Nephron (organoid): ENCODE data around the gene PKMYT1.

ENCODE experiments used
- H3K27ac Mint-ChIP-seq, 3 experiments: 2 replicates each; pipeline ENCODE4 v1.8.0; 2020; ENCODE audit warnings: mixed read lengths in 3 of 3, mild to moderate bottlenecking in 2 of 3, moderate library complexity in 1 of 3
- H3K27me3 Mint-ChIP-seq: 2 replicates; pipeline ENCODE4 v1.8.0; 2021; ENCODE audit warnings: low read depth, mild to moderate bottlenecking, moderate library complexity, mixed read lengths
- H3K36me3 Mint-ChIP-seq: 2 replicates; pipeline ENCODE4 v1.8.0; 2020; ENCODE audit warnings: low read depth, mixed read lengths
- H3K4me1 Mint-ChIP-seq: 2 replicates; pipeline ENCODE4 v1.8.0; 2020; ENCODE audit warnings: mixed read lengths
- H3K4me3 Mint-ChIP-seq, 3 experiments: 2 replicates each; pipeline ENCODE4 v1.8.0; 2020; ENCODE audit warnings: mild to moderate bottlenecking in 3 of 3, mixed read lengths in 3 of 3, moderate library complexity in 2 of 3
- H3K9me3 Mint-ChIP-seq: 2 replicates; pipeline ENCODE4 v1.8.0; 2020; ENCODE audit warnings: mixed read lengths
- TF ChIP-seq, protein P1 (sequence below), 3 experiments: fragments of 200-600 bp; sonication (generic); IDR thresholded peaks; one replicate each; pipeline ENCODE4 v1.5.0; 2021; ENCODE audit warnings: antibody characterized with exemption in 3 of 3; ENCODE audit not compliant: unreplicated experiment in 3 of 3

Gene PKMYT1

DNA sequence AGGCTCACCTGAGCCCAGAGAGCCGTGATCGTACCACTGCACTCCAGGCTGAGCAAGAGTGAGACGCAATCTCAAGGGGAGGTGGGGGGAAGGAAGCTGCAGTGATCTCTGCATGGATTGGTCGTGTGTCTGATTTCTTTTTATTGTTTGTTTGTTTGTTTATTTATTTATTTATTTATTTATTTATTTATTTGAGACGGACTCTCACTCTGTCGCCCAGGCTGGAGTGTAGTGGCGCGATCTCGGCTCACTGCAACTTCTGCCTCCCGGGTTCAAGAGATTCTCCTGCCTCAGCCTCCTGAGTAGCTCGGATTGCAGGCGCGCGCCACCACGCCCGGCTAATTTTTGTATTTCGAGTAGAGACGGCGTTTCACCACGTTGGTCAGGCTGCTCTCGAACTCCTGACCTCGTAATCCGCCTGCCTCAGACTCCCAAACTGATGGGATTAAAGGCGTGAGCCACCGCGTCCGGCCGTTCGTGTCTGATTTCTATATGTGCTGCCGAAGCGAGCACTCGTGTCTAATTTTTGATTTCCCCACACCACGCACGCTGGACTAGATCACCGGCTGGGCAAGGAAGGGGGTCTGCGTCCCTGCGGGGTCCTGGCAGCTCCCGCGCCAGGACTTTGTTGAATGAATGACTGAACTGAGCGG, 39.5 kb upstream of the PKMYT1 start:
- TF ChIP-seq, protein P1, sequence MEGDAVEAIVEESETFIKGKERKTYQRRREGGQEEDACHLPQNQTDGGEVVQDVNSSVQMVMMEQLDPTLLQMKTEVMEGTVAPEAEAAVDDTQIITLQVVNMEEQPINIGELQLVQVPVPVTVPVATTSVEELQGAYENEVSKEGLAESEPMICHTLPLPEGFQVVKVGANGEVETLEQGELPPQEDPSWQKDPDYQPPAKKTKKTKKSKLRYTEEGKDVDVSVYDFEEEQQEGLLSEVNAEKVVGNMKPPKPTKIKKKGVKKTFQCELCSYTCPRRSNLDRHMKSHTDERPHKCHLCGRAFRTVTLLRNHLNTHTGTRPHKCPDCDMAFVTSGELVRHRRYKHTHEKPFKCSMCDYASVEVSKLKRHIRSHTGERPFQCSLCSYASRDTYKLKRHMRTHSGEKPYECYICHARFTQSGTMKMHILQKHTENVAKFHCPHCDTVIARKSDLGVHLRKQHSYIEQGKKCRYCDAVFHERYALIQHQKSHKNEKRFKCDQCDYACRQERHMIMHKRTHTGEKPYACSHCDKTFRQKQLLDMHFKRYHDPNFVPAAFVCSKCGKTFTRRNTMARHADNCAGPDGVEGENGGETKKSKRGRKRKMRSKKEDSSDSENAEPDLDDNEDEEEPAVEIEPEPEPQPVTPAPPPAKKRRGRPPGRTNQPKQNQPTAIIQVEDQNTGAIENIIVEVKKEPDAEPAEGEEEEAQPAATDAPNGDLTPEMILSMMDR (IDR thresholded peaks at IDR 0.05; ENCODE audit: unreplicated experiment in 3 of 3) = no peak
- H3K9me3 Mint-ChIP-seq = no peaks in the 10 kb centered on the region
- peaks cover 43% of the 10 kb centered on the region for H3K27me3 Mint-ChIP-seq
- H3K27ac Mint-ChIP-seq = peak overlapping the region in 2 of 3 experiments; percentile 87 to 94
- H3K4me3 Mint-ChIP-seq = peak overlapping the region; percentile 89 to 92 (median 92)
- H3K36me3 Mint-ChIP-seq = peaks cover 3% of the 10 kb centered on the region
- peaks cover 33% of the 10 kb centered on the region for H3K4me1 Mint-ChIP-seq

- TF ChIP-seq, protein P1 (IDR thresholded peaks at IDR 0.05; ENCODE audit: unreplicated experiment in 3 of 3) = peak; percentile 36 to 58 (median 47)
- H3K9me3 Mint-ChIP-seq = no peaks in the 10 kb centered on the region
- H3K4me1 Mint-ChIP-seq = peaks cover 23% of the 10 kb centered on the region
- peak within 1 kb of the TSS; percentile 79 to 86 (median 83) for H3K4me3 Mint-ChIP-seq
- H3K27me3 Mint-ChIP-seq = peaks cover 61% of the 10 kb centered on the region
- peak within 1 kb of the TSS in 2 of 3 experiments; percentile 61 to 92 for H3K27ac Mint-ChIP-seq
- H3K36me3 Mint-ChIP-seq = no peaks in the 10 kb centered on the region
Observed at GRCh38 chr16:3017794-3018506, 37.7 kb upstream of the PKMYT1 start, which contains the start of gene CLDN6. Gene CLDN6, minus strand, starts transcription at chr16:3018183. Its CDS starts 2,162 bp downstream, at chr16:3016021.

DNA sequence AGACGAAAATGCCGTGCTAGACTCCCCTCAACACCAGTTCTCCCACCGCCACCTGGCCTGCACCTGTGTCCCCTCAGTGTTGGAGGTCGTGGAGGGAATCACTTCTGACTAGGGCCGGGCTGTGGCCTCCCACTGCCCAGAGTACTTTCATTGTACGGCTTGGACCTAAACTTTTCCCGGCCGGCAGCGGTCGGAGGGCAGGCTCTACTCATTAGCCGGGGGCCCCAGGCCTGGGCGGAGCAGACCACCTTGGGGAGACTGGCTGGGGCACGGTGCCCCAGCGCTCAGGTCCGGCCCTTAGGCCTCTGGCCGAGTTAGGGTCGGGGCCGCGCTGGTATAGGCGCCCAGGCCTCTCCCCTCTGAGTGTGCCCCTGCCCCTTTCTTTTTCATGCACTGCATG, 37.1 kb upstream of the PKMYT1 start:
- H3K27ac Mint-ChIP-seq = peak overlapping the region in 1 of 3 experiments; percentile 78
- no peaks in the 10 kb centered on the region for H3K9me3 Mint-ChIP-seq
- TF ChIP-seq, protein P1 (IDR thresholded peaks at IDR 0.05; ENCODE audit: unreplicated experiment in 3 of 3) = no peak
- H3K36me3 Mint-ChIP-seq = no peaks in the 10 kb centered on the region
- H3K4me1 Mint-ChIP-seq = peaks cover 17% of the 10 kb centered on the region
- peak overlapping the region; percentile 61 to 73 (median 70) for H3K4me3 Mint-ChIP-seq
- peaks cover 67% of the 10 kb centered on the region for H3K27me3 Mint-ChIP-seq

- peak overlapping the region; percentile 58 to 77 (median 63) for H3K4me3 Mint-ChIP-seq
- TF ChIP-seq, protein P1 (IDR thresholded peaks at IDR 0.05; ENCODE audit: unreplicated experiment in 3 of 3) = no peak
Observed at GRCh38 chr16:3015865-3016521, 35.7 kb upstream of the PKMYT1 start.

DNA sequence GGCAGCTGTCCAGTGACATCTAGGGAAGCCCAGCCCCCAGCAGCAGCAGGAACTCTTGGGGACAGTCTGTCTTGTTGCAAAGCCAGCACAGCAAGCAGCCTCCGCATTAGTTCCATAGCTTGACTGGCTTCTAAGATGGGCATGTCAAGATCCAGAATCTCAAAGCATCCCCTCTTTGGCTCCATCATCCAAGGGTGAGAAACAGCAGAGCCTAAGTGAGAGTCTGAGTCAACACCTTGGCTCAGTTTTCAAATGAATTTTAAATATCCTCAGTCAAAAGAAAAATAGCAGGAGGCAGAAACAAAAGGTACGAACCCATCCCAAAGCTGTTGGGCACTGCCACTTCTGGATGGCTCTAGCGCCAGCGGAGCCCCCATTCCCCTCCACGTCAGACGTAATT, 34.7 kb upstream of the PKMYT1 start:
- TF ChIP-seq, protein P1 (IDR thresholded peaks at IDR 0.05; ENCODE audit: unreplicated experiment in 3 of 3) = no peak
- peaks cover 78% of the 10 kb centered on the region for H3K27me3 Mint-ChIP-seq
- H3K4me3 Mint-ChIP-seq = peak overlapping the region in 2 of 3 experiments; percentile 18 to 41
- H3K36me3 Mint-ChIP-seq = no peaks in the 10 kb centered on the region
- H3K27ac Mint-ChIP-seq = no peak overlapping the region
- H3K4me1 Mint-ChIP-seq = peaks cover 2% of the 10 kb centered on the region
- H3K9me3 Mint-ChIP-seq = no peaks in the 10 kb centered on the region

More at GRCh38 chr16:3015865-3016521, 35.7 kb upstream of the PKMYT1 start:
- no peaks in the 10 kb centered on the region for H3K9me3 Mint-ChIP-seq
- H3K27me3 Mint-ChIP-seq = peaks cover 72% of the 10 kb centered on the region
- H3K36me3 Mint-ChIP-seq = no peaks in the 10 kb centered on the region
- H3K4me1 Mint-ChIP-seq = peaks cover 4% of the 10 kb centered on the region
- H3K27ac Mint-ChIP-seq = peak overlapping the region in 1 of 3 experiments; percentile 65
